NCI-H1105 (cell line): ENCODE results near the gene TTLL11.

ENCODE experiments used
- DNase-seq: peaks from one replicate; lab custom pipeline; 2025; lab: John Stamatoyannopoulos, UW

The TTLL11 gene

GRCh38 chr9:121974421-121974820, 118.7 kb downstream of the TTLL11 start:
- no peak for DNase-seq

DNA sequence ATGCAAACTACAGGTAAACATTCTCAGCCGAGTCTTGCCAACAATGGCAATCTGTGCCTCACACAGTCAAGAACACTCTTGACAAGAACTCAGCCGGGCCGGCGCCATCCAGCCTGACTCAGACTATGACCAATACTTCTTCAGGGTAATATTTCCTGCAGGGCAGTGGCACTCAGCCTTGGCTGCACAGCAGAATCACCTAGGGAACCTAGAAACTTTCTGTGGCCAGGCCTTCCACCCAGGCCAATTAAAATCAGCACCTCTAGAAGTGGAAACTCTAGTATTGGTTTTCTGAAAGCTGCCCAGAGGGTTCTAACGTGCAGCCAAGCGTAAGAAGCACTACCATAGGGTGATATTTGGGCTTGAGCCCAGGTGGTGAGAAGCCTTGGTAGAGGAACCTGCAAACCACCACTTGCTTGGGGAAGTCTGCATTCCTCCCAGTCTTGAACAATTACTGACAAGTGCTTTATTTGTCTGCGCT, 120.6 kb downstream of the TTLL11 start:
- peak; percentile 34 for DNase-seq

- no peak for DNase-seq
Observed at GRCh38 chr9:121968056-121968455, 125.1 kb downstream of the TTLL11 start.

GRCh38 chr9:121966706-121967105, 126.4 kb downstream of the TTLL11 start:
- DNase-seq: no peak

DNA sequence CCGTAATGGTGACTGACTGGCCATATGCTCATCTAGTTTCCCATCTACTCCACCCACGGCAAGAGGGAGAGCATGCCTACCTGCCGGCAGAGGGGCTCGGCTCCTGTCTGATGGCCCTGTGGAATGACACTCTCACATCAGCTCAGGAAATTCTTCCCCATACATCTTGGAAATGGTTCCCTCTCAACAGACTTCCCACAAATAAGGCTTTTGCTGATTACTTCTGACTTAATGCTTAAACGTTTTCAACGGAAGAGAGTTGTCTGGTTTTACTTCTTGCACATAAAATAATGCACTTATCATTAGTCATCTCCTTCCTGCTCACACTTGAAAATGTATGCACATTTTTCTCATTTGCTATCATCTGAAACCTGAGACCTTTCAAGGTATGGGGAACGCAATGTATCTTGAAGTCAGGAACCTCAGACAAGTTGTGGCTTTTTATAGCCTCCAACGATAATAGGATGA, 129.5 kb downstream of the TTLL11 start:
- no peak for DNase-seq

GRCh38 chr9:121962421-121962820, 130.7 kb downstream of the TTLL11 start:
- DNase-seq: no peak

GRCh38 chr9:121960665-121961064, 132.4 kb downstream of the TTLL11 start:
- no peak for DNase-seq

- DNase-seq: no peak
Observed at GRCh38 chr9:121958530-121958929, 134.6 kb downstream of the TTLL11 start.

DNA sequence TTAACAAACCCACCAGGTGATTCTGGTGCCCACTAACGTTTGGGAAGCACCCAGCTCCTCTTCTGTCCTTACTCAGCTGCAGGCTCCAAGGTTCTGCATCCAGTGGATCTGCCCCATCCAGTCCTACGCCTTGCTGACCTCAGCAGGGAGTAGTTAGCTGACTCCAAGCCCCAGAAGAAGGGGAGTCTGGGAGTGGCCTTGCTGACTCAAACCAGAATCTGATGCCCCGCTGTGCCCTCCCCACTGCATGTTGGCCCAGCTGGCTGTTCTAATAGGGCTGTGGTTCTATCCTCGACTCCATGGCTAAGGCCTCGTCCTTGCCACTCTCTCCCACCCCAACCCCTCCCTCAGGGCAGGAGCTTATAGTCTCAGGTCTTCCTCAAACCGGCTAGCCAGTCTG, 136.3 kb downstream of the TTLL11 start:
- no peak for DNase-seq

DNA sequence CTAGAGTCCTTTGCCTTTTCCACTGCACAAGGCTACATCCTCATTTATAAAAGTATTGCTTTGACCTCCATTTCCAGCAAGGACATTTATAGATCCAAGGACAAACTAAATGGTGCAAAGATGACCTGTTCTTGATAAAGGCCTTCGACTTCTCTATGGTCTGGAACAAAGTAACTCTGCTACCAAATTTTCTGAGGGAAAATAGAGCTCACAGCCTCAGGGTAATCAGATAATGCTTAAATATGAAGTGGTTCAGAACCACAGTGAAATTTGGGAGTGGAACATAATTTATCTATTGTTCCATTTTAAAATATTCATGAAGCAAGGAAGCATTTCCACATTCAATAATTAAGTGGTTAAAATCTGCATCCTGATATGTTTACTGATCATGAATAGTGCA, 137.5 kb downstream of the TTLL11 start:
- no peak for DNase-seq

DNA sequence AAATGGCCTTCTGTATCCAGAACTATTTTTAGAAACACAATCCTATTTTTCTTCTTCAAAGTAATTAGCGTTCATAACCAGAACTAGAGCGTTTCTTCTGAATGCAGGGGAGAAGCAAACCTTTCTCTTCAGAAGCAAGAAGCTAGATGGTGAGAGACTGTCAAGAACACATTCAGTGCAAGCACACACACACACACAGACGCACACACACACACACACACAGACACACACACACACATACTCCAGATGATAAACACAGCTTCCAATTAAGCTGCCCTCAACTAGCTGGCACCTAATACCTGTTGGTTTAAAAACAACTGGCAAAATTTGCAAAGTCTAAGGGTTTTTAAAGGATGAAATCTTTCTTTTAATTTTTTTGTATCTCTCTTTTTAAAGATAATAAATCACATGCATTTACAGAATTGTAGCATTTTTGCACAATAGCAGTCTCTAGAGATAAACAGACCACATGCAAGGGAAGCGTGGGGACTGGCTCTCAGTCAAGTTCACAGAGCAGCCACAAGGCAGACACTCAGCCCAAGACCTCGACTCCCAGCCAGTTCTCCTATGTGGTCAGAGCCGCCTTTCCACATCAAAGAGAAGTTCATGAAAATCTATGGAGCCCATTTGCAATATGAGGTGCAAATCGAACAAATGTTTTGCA, 138.5 kb downstream of the TTLL11 start:
- DNase-seq: no peak

DNA sequence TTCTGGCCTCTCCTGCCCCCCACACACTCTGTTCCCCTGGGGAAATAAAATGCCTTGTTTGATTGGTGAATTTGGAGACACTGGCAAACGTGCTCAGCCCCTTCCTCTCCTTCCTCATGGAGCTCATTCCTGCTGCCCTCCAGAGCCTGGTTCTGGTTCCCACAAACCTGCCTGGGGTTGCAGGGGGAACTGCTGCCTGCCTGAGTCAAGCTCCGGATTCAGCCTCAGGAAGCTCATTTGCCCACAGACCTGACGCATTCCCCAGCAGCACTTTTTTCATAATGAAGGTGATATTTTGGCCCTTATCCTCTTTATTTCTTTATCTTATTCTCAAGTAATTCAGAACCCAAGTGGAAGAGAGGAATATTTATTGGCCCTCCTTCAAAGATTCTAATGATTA, 140.5 kb downstream of the TTLL11 start:
- DNase-seq: no peak

DNA sequence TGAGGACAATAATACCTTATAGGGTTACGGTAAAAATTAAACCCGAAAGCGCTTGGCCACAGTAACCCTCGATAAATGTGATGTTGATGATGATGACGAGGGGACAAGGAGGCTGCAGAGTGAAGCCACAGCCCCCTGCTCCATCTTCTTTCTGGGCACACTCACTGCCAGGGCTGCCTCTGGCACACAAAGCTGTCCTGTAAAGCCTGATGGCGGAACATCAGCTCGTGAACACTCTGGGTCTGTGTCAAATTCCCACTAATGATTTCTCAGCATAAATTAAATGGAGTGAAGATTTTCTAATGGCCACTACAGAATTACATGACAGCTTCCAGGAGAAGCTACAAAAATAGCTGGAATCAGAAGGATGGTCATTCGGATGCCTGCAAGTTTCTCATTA, 142.2 kb downstream of the TTLL11 start:
- no peak for DNase-seq

GRCh38 chr9:121950441-121950840, 142.7 kb downstream of the TTLL11 start:
- no peak for DNase-seq

DNA sequence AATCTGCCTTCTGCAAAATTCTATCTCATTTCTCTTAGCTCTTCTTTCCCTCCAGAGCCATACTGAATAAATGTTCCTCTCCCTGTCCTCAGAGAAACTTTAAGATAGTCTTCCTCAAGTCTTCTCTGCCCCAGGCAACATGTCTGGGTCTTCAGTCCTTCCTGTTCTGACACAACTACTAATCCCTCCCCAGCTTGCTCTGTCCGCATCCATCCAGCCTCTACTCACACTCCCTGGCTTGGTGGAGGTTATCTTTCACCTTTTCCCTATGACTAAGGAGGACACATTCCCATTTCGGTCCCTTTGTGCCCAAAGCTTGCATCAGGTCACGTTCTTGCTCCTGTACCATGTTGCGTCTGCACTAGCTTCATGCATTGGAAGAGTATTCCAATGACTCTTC, 143.3 kb downstream of the TTLL11 start:
- DNase-seq: no peak

- DNase-seq: no peak
Observed at GRCh38 chr9:121949364-121949763, 143.7 kb downstream of the TTLL11 start.

- peak; percentile 80 for DNase-seq
Observed at GRCh38 chr9:121947775-121948174, 145.3 kb downstream of the TTLL11 start.

DNA sequence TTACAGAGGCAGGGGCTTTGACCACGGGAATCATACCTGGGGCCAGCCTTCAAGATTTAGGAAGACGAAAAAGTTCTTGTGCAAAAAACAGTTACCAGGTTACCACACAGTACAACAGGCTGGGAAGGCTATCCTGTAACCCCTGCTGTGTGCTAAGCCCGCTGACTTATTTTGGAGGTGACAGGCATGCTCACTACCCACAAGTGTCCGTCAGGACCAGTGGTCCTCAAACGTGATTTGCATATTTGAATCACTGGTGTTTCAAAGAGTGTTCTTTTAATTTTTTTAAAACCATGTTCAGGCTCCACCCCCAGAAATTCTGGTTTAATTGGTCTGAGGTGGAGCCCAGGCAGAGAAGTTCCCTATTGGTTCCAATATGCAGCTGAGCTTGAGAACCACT, 146.6 kb downstream of the TTLL11 start:
- DNase-seq: no peak

DNA sequence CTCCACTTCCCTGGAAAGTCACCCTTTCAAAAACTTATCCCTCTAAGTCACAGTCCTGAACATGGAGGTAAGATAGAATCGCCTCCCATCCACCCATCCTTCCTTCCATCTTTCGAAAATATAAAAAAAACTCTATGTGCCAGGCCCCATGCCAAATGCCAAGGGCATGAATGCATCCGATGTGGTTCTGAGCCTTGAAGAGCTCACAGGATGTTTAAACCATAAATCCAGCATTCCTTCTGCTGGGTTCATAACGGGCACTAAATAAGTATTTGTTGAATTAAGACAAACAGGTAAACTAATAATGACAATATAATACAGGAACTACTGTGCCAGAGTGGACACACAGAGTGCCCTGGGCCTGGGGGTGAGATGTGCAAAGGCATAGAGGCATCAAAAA, 147.3 kb downstream of the TTLL11 start:
- no peak for DNase-seq

- DNase-seq: no peak
Observed at GRCh38 chr9:121945281-121945680, 147.8 kb downstream of the TTLL11 start.

- no peak for DNase-seq
Observed at GRCh38 chr9:121944711-121945191, 148.4 kb downstream of the TTLL11 start.

DNA sequence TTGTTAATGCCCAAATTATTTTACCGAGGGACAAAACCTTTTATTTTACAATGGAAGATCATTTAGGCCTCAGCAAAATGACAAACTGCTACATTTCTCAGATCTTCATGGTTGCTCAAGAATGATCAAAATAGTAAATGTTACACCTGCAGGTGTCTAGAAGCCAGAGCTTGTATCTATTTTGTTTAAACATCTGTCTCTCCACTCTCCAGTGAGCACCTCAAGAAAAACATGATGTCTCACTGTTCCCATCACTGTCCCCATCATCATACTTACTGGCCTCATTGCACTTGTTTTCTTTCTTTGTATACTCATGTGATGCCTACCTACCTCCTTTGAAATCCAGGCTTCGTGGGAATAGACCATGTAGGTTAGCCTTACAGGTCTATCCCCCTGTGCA, 149.6 kb downstream of the TTLL11 start:
- DNase-seq: no peak

- DNase-seq: no peak
Observed at GRCh38 chr9:121942866-121943382, 150.2 kb downstream of the TTLL11 start.

GRCh38 chr9:121942313-121942712, 150.8 kb downstream of the TTLL11 start:
- DNase-seq: no peak
